ENCODE data around the gene LRP4. TPM values are rescaled to one million over a fixed set of nuclear protein-coding genes. Genes with fewer than 3 reads are reported as not detected.
"Not testable (repeated sequence)": the region's sequence is repeated elsewhere in the genome, so short reads cannot be mapped to it uniquely, and the experiment has no call there.

LRP4 gene
- total RNA-seq, 1 experiment from 2014 or later: 11.6 TPM

GRCh38 chr11:46927928-46928327 lies 9.6 kb upstream of the LRP4 start:
- H3K27me3 Mint-ChIP-seq (ENCODE audit: low read depth); H3K18ac ChIP-seq (ENCODE audit: insufficient read length, low read depth, low read length); H2AK5ac ChIP-seq (ENCODE audit: insufficient read length, low read length); H3K27ac ChIP-seq (ENCODE audit: insufficient read length, low read depth, low read length); H4K8ac ChIP-seq (replicated peaks; ENCODE audit: insufficient read length, low read depth, low read length); H3K9ac ChIP-seq (ENCODE audit: extremely low read depth, insufficient read length, low read length); H4K91ac ChIP-seq (ENCODE audit: insufficient read length, low read depth, low read length); H4K5ac ChIP-seq (ENCODE audit: insufficient read length, low read depth, low read length); H2BK5ac ChIP-seq (ENCODE audit: insufficient read length, low read length); H3K4me1 ChIP-seq (ENCODE audit: insufficient read depth, low read length); H3K27me3 ChIP-seq (ENCODE audit: insufficient read depth, low read length); H2BK15ac ChIP-seq (ENCODE audit: low read depth, low read length); H3T11ph ChIP-seq (ENCODE audit: low read length); H3K4me2 ChIP-seq (ENCODE audit: insufficient read depth, insufficient read length, low read length); H4K20me1 ChIP-seq (ENCODE audit: control insufficient read depth, insufficient read depth, insufficient read length); H3K27ac Mint-ChIP-seq; H3K79me2 ChIP-seq (ENCODE audit: insufficient read depth, low read length); H3K4me1 Mint-ChIP-seq; H3K4me3 Mint-ChIP-seq; H3K23me2 ChIP-seq (ENCODE audit: insufficient read length, low read depth, low read length, poor library complexity, severe bottlenecking); H2BK12ac ChIP-seq (ENCODE audit: insufficient read length, low read depth, low read length); DNase-seq; H3K79me1 ChIP-seq (ENCODE audit: insufficient read depth, low read depth, low read length, poor library complexity, severe bottlenecking); H3K56ac ChIP-seq (ENCODE audit: insufficient read length, low read depth, low read length); H2AFZ ChIP-seq (ENCODE audit: low read length); H3K14ac ChIP-seq (ENCODE audit: insufficient read depth, low read length); H2BK20ac ChIP-seq (ENCODE audit: low read depth, low read length, poor library complexity, severe bottlenecking); H3K4ac ChIP-seq (ENCODE audit: low read depth, low read length); H3K36me3 Mint-ChIP-seq (ENCODE audit: insufficient read depth in 1 of 3, low read depth in 3 of 3); H2BK120ac ChIP-seq (ENCODE audit: low read depth, low read length, poor library complexity, severe bottlenecking); H3K23ac ChIP-seq (ENCODE audit: insufficient read length, low read depth, low read length); H3K9me3 ChIP-seq (ENCODE audit: control insufficient read depth, low read depth, low read length): not testable (repeated sequence)
- WGBS (ENCODE audit: extremely low coverage, insufficient read length, low lambda C conversion rate): no CpG with 5 or more reads among the region's 4 CpGs
- H3K9me3 Mint-ChIP-seq: peaks cover 19 to 21% of the 10 kb centered on the region in 2 experiments
